Left lung (tissue), 10 donors: ENCODE measurements around the gene CCDC85B. TPM values are rescaled to one million over a fixed set of nuclear protein-coding genes. Genes with fewer than 3 reads are reported as not detected.

ENCODE experiments used
- ATAC-seq: fragments of 200-7000 bp; cut with Tn5 transposase; one replicate; pipeline ENCODE4 v1.9.1; 2020; ENCODE audit warnings: moderate library complexity
- DNase-seq, 4 donors: peaks; one replicate each; pipeline ENCODE4 v3.0.0-alpha.2; 2013 to 2020
- H3K27ac ChIP-seq, 2 donors: fragments of 200-600 bp; sonication (generic) in 1 of 2; one replicate each; pipeline versions ENCODE4 v1.5.0 to v1.8.0; 2020 to 2021
- H3K27me3 ChIP-seq, 2 donors: fragments of 200-600 bp; sonication (generic) in 1 of 2; one replicate each; pipeline versions ENCODE4 v1.5.0 to v1.8.0; 2020 to 2021
- H3K36me3 ChIP-seq, 2 donors: fragments of 200-600 bp; sonication (generic) in 1 of 2; one replicate each; pipeline versions ENCODE4 v1.5.0 to v1.8.0; 2020 to 2021
- H3K4me1 ChIP-seq, 2 donors: fragments of 200-600 bp; one replicate each; pipeline ENCODE4 v1.8.0; 2021
- H3K4me3 ChIP-seq, 2 donors: fragments of 200-600 bp; sonication (generic) in 1 of 2; one replicate each; pipeline versions ENCODE4 v1.5.0 to v1.8.0; 2020 to 2021; ENCODE audit warnings: mild to moderate bottlenecking in 1 of 2
- H3K9me3 ChIP-seq, 2 donors: fragments of 200-600 bp; sonication (generic) in 1 of 2; one replicate each; pipeline versions ENCODE4 v1.5.0 to v1.8.0; 2020 to 2021
- CTCF ChIP-seq, 2 donors: fragments of 200-600 bp; sonication (generic) in 1 of 2; IDR thresholded peaks; one replicate each; pipeline versions ENCODE4 v1.5.0 to v1.8.0; 2021; ENCODE audit warnings: antibody characterized with exemption in 2 of 2
- intact Hi-C, 2 donors: fragments of 100-400 bp; cut with DNase I; formaldehyde crosslinking; loops; one replicate each; pipeline versions ENCODE4 v1.11.2 to v1.14.2; 2022
- polyA plus RNA-seq, 6 donors: library from polyadenylated mRNA; unstranded; fragments of 120-200 nt; gene quantifications; one replicate each; pipeline ENCODE4 v1.2.1, GENCODE V29; 2013; ENCODE audit not compliant: insufficient read length in 6 of 6
- total RNA-seq, 2 donors: library from RNA; stranded (reverse); fragmentation: NEBNext Ultra II Directional; extraction: Animal tissue kit (Norgen Biotek cat#: 25700); gene quantifications; one replicate each; pipeline ENCODE4 v1.2.1, GENCODE V29; 2021
- donor health status: DM: no; HTN: yes; CAD: no.
- donor health status: DM: no; HTN: no; CAD: no.

CCDC85B gene
- total and polyA plus RNA-seq, 8 donors = 10.0 to 32.0 (median 19.0) TPM

GRCh38 chr11:65880844-65881421, 9.5 kb upstream of the CCDC85B start:
- DNase-seq (peak in 1 of 4 donors; percentile 37), ATAC-seq (no peak)
- Histone ChIP-seq H3K36me3 (peaks cover 0 to 38% of the 10 kb centered on the region in 2 donors), H3K27me3 (no peaks in the 10 kb centered on the region), H3K4me1 (peaks cover 0 to 20% of the 10 kb centered on the region in 2 donors), H3K9me3 (no peaks in the 10 kb centered on the region), H3K4me3 (peak overlapping the region in 1 of 2 donors; percentile 14), H3K27ac (no peak overlapping the region)
- TF ChIP-seq CTCF (IDR thresholded peaks at IDR 0.05) = no peak
- intact Hi-C loops = loop anchor here in 1 of 2 donors (10.0 kb wide), 1 partner anchor 104 kb away; no protein-coding TSS in a partner anchor

- H3K4me1 ChIP-seq = peaks cover under 1 to 33% of the 10 kb centered on the region in 2 donors
- no peak overlapping the region for H3K27ac ChIP-seq
- intact Hi-C loops = loop anchor here in 1 of 2 donors (10.0 kb wide), 1 partner anchor 102 kb away; no protein-coding TSS in a partner anchor
- ATAC-seq = no peak
- H3K27me3 ChIP-seq = no peaks in the 10 kb centered on the region
- no peaks in the 10 kb centered on the region for H3K9me3 ChIP-seq
- TF ChIP-seq CTCF (IDR thresholded peaks at IDR 0.05) = no peak
- DNase-seq = peak in 1 of 4 donors; percentile 68
- H3K36me3 ChIP-seq = peaks cover 0 to 49% of the 10 kb centered on the region in 2 donors
- H3K4me3 ChIP-seq = no peak overlapping the region
Observed at GRCh38 chr11:65882120-65883057, 8.1 kb upstream of the CCDC85B start.

- no peak for TF ChIP-seq CTCF (IDR thresholded peaks at IDR 0.05)
- Histone ChIP-seq H3K4me3 (no peak overlapping the region), H3K36me3 (peaks cover 0 to 49% of the 10 kb centered on the region in 2 donors), H3K27me3 (no peaks in the 10 kb centered on the region), H3K27ac (no peak overlapping the region), H3K9me3 (no peaks in the 10 kb centered on the region), H3K4me1 (peaks cover 5 to 39% of the 10 kb centered on the region in 2 donors)
- ATAC-seq (no peak), DNase-seq (peak in 1 of 4 donors; percentile 31)
- intact Hi-C loops = loop anchor here in 1 of 2 donors (10.0 kb wide), 1 partner anchor 102 kb away; no protein-coding TSS in a partner anchor
Observed at GRCh38 chr11:65883058-65883761, 7.3 kb upstream of the CCDC85B start.

GRCh38 chr11:65883786-65884715, 6.4 kb upstream of the CCDC85B start:
- no peaks in the 10 kb centered on the region for H3K27me3 ChIP-seq
- no peak overlapping the region for H3K27ac ChIP-seq
- peaks cover 0 to 49% of the 10 kb centered on the region in 2 donors for H3K36me3 ChIP-seq
- intact Hi-C loops = loop anchor here in 1 of 2 donors (10.0 kb wide), 1 partner anchor 101 kb away; no protein-coding TSS in a partner anchor
- no peak overlapping the region for H3K4me3 ChIP-seq
- ATAC-seq = no peak
- no peaks in the 10 kb centered on the region for H3K9me3 ChIP-seq
- TF ChIP-seq CTCF (IDR thresholded peaks at IDR 0.05) = no peak
- peak in 1 of 4 donors; percentile 57 for DNase-seq
- peaks cover 5 to 45% of the 10 kb centered on the region in 2 donors for H3K4me1 ChIP-seq
